Vagina (tissue), 2 donors: ENCODE data around the gene STN1.

ENCODE experiments used
- POLR2A ChIP-seq, 2 donors: fragments of 450-650 bp; IDR thresholded peaks; one replicate each; pipeline ENCODE4 v1.6.1; 2017; ENCODE audit warnings: antibody characterized with exemption in 2 of 2, mild to moderate bottlenecking in 2 of 2, moderate library complexity in 2 of 2
- POLR2AphosphoS5 ChIP-seq, 2 donors: sonication (generic); formaldehyde crosslinking; IDR thresholded peaks; one replicate each; pipeline ENCODE4 v1.9.0; 2017; ENCODE audit warnings: antibody characterized with exemption in 2 of 2, mild to moderate bottlenecking in 2 of 2, low read depth in 1 of 2; ENCODE audit not compliant: insufficient read depth in 1 of 2

- no peak for TF ChIP-seq POLR2A (IDR thresholded peaks at IDR 0.05)
- no peak for TF ChIP-seq POLR2AphosphoS5 (IDR thresholded peaks at IDR 0.05; ENCODE audit: insufficient read depth in 1 of 2, low read depth in 1 of 2)
These were observed 70.6 kb downstream of the STN1 start for GRCh38 chr10:103847346-103847745.
